Measurements from ENCODE around the gene IL6.

- TF ChIP-seq FOSL1 (tag; conservative IDR thresholded peaks at IDR 0.05): no peak
- TF ChIP-seq RAD51 (IDR thresholded peaks at IDR 0.05; ENCODE audit: borderline replicate concordance, low read depth): no peak
- no peak for TF ChIP-seq CTCF (IDR thresholded peaks at IDR 0.05 in 2 of 3, conservative IDR thresholded peaks at IDR 0.05 in 1 of 3; ENCODE audit: insufficient read depth in 2 of 3, low read depth in 1 of 3, low read length in 3 of 3)
- TF ChIP-seq ZBTB8A (IDR thresholded peaks at IDR 0.05; ENCODE audit: partially characterized antibody): no peak
- TF ChIP-seq ELK1 (CRISPR knock-in tag; IDR thresholded peaks at IDR 0.05): no peak
- TF ChIP-seq SP1 (CRISPR knock-in tag; IDR thresholded peaks at IDR 0.05): no peak
- no peak for TF ChIP-seq HNRNPK (IDR thresholded peaks at IDR 0.05; ENCODE audit: low read depth, low read length, poor library complexity, severe bottlenecking)
- TF ChIP-seq MYC (IDR thresholded peaks at IDR 0.05; ENCODE audit: low read depth, low read length): no peak
- TF ChIP-seq MYC (CRISPR knock-in tag; IDR thresholded peaks at IDR 0.05; ENCODE audit: borderline replicate concordance, low read depth): no peak
- TF ChIP-seq JUN (IDR thresholded peaks at IDR 0.05; ENCODE audit: borderline replicate concordance, low read depth, low read length): no peak
- TF ChIP-seq JUN (CRISPR knock-in tag; IDR thresholded peaks at IDR 0.05; ENCODE audit: borderline replicate concordance): no peak
- no peak for TF ChIP-seq ELF1 (tag; IDR thresholded peaks at IDR 0.05)
These were observed 44.9 kb downstream of the IL6 start for GRCh38 chr7:22771872-22772228.
